Measurements from ENCODE around the gene TADA2A. TPM values are rescaled to one million over a fixed set of nuclear protein-coding genes. Genes with fewer than 3 reads are reported as not detected.

The TADA2A gene
- total RNA-seq, 1 experiment from 2014 or later = 24.6 TPM

- no peaks in the 10 kb centered on the region for H3K9me3 ChIP-seq (ENCODE audit: control insufficient read depth in 1 of 2, insufficient read depth in 1 of 2, low read depth in 1 of 2, low read length in 2 of 2)
- CTCF ChIA-PET = no interaction called here
- peaks cover 19 to 34% of the 10 kb centered on the region in 2 experiments for H3K4me1 ChIP-seq (ENCODE audit: control insufficient read depth in 1 of 2, insufficient read depth in 2 of 2, low read length in 2 of 2)
- RAD21 ChIA-PET (ENCODE audit: low non-redundant PET in 1 of 2, low total read pairs in 2 of 2, uncharacterized antibody in 2 of 2, unreplicated experiment in 2 of 2) = no interaction called here
- no peak overlapping the region for H3K27ac ChIP-seq (ENCODE audit: low read depth, low read length)
- H3K4me2 ChIP-seq (ENCODE audit: low read length) = no peak overlapping the region
- DNase-seq (ENCODE audit: low read depth, low spot score) = no peak
- no peak for ATAC-seq
- H3K79me2 ChIP-seq (ENCODE audit: insufficient read depth, low read length) = no peaks in the 10 kb centered on the region
- BruUV-seq (replicated peaks) = no TSS peak
- no peak overlapping the region for H3K4me3 ChIP-seq (replicated peaks in 1 of 2; ENCODE audit: low read depth in 1 of 2, low read length in 2 of 2)
- no peaks in the 10 kb centered on the region for H3K27me3 ChIP-seq (ENCODE audit: insufficient read depth, low read length)
- TF ChIP-seq EZH2 (IDR thresholded peaks at IDR 0.05) (no peak), POLR2AphosphoS5 (IDR thresholded peaks at IDR 0.05; ENCODE audit: low read depth, low read length) (no peak), CBX3 (IDR thresholded peaks at IDR 0.05; ENCODE audit: low read depth) (no peak), CEBPB (IDR thresholded peaks at IDR 0.05; ENCODE audit: low read depth) (no peak), SRF (IDR thresholded peaks at IDR 0.05; ENCODE audit: low read depth) (no peak), JUND (IDR thresholded peaks at IDR 0.05) (no peak), TCF7L2 (IDR thresholded peaks at IDR 0.05; ENCODE audit: borderline replicate concordance, extremely low read depth, insufficient read depth, insufficient read length) (no peak), SP1 (IDR thresholded peaks at IDR 0.05; ENCODE audit: low read depth) (no peak), ZBTB33 (IDR thresholded peaks at IDR 0.05; ENCODE audit: extremely low read depth, insufficient replicate concordance, low read length) (no peak)
- intact Hi-C loops (cut with micrococcal nuclease) = no loop called here
- POLR2A ChIA-PET = no interaction called here
- H3K9me2 ChIP-seq (ENCODE audit: insufficient read depth) = no peaks in the 10 kb centered on the region
- peaks cover 14 to 34% of the 10 kb centered on the region in 2 experiments; a peak in 3 of 4 replicates for H3K36me3 ChIP-seq (ENCODE audit: control insufficient read depth in 1 of 2, insufficient read depth in 2 of 2, low read length in 2 of 2)
- no peaks in the 10 kb centered on the region for H4K20me1 ChIP-seq (ENCODE audit: insufficient read depth)
- no peak overlapping the region for H2AFZ ChIP-seq (ENCODE audit: low read depth, low read length, poor library complexity, severe bottlenecking)
- no peak overlapping the region for H3K9ac ChIP-seq (ENCODE audit: low read length)
These were observed 71.5 kb downstream of the TADA2A start for GRCh38 chr17:37478187-37478586.

- Histone ChIP-seq H4K20me1 (ENCODE audit: insufficient read depth) (no peaks in the 10 kb centered on the region), H2AFZ (ENCODE audit: low read depth, low read length, poor library complexity, severe bottlenecking) (no peak overlapping the region), H3K4me1 (ENCODE audit: control insufficient read depth in 1 of 2, insufficient read depth in 2 of 2, low read length in 2 of 2) (peaks cover 22 to 36% of the 10 kb centered on the region in 2 experiments), H3K9ac (ENCODE audit: low read length) (no peak overlapping the region), H3K27ac (ENCODE audit: low read depth, low read length) (no peak overlapping the region), H3K36me3 (ENCODE audit: control insufficient read depth in 1 of 2, insufficient read depth in 2 of 2, low read length in 2 of 2) (peaks cover 12 to 28% of the 10 kb centered on the region in 2 experiments; a peak in 2 of 4 replicates), H3K4me3 (replicated peaks in 1 of 2; ENCODE audit: low read depth in 1 of 2, low read length in 2 of 2) (no peak overlapping the region), H3K9me2 (ENCODE audit: insufficient read depth) (no peaks in the 10 kb centered on the region), H3K27me3 (ENCODE audit: insufficient read depth, low read length) (no peaks in the 10 kb centered on the region), H3K79me2 (ENCODE audit: insufficient read depth, low read length) (no peaks in the 10 kb centered on the region), H3K9me3 (ENCODE audit: control insufficient read depth in 1 of 2, insufficient read depth in 1 of 2, low read depth in 1 of 2, low read length in 2 of 2) (no peaks in the 10 kb centered on the region), H3K4me2 (ENCODE audit: low read length) (no peak overlapping the region)
- ATAC-seq = no peak
- DNase-seq (ENCODE audit: low read depth, low spot score) = no peak
- BruUV-seq (replicated peaks) = no TSS peak
- ChIA-PET CTCF (no interaction called here), POLR2A (no interaction called here), RAD21 (ENCODE audit: low non-redundant PET in 1 of 2, low total read pairs in 2 of 2, uncharacterized antibody in 2 of 2, unreplicated experiment in 2 of 2) (no interaction called here)
- intact Hi-C loops (cut with micrococcal nuclease) = no loop called here
- TF ChIP-seq ZBTB33 (IDR thresholded peaks at IDR 0.05; ENCODE audit: extremely low read depth, insufficient replicate concordance, low read length) (no peak), SP1 (IDR thresholded peaks at IDR 0.05; ENCODE audit: low read depth) (no peak), ATF3 (IDR thresholded peaks at IDR 0.05) (no peak), JUND (IDR thresholded peaks at IDR 0.05) (no peak), EZH2phosphoT487 (IDR thresholded peaks at IDR 0.05; ENCODE audit: borderline replicate concordance) (no peak), CEBPB (IDR thresholded peaks at IDR 0.05; ENCODE audit: low read depth) (no peak), POLR2A (IDR thresholded peaks at IDR 0.05; ENCODE audit: borderline replicate concordance, extremely low read depth, insufficient read depth, insufficient read length) (no peak), SIN3A (IDR thresholded peaks at IDR 0.05; ENCODE audit: low read depth) (no peak), ELF1 (IDR thresholded peaks at IDR 0.05; ENCODE audit: borderline replicate concordance, low read depth) (no peak), YY1 (IDR thresholded peaks at IDR 0.05; ENCODE audit: extremely low read depth, insufficient replicate concordance, low read depth, low read length) (no peak), FOSL1 (IDR thresholded peaks at IDR 0.05; ENCODE audit: low read depth) (no peak), EGR1 (IDR thresholded peaks at IDR 0.05; ENCODE audit: low read depth) (no peak), CBX3 (IDR thresholded peaks at IDR 0.05; ENCODE audit: low read depth) (no peak), POLR2AphosphoS5 (IDR thresholded peaks at IDR 0.05; ENCODE audit: low read depth, low read length) (no peak)
These were observed 72.3 kb downstream of the TADA2A start for GRCh38 chr17:37479025-37479424.
